HepG2 (cell line): ENCODE data around the gene PHKA1. TPM values are rescaled to one million over a fixed set of nuclear protein-coding genes. Genes with fewer than 3 reads are reported as not detected.

Experiments
- HNRNPK ChIP-seq: fragments of 200-400 bp; formaldehyde crosslinking; IDR thresholded peaks from 2 replicates; pipeline ENCODE4 v1.6.1; 2018; ENCODE audit warnings: low read length, low read depth, moderate library complexity, mild to moderate bottlenecking; ENCODE audit not compliant: poor library complexity, severe bottlenecking
- MYNN ChIP-seq: sonication (generic); formaldehyde crosslinking; IDR thresholded peaks from 2 replicates; pipeline ENCODE4 v1.4.0; 2020; ENCODE audit warnings: mild to moderate bottlenecking, low read depth, missing genetic modification reagents
- PTBP1 ChIP-seq: fragments of 200-400 bp; formaldehyde crosslinking; IDR thresholded peaks from 2 replicates; pipeline ENCODE4 v1.6.1; 2018; ENCODE audit warnings: low read length, low read depth; ENCODE audit not compliant: poor library complexity, severe bottlenecking
- ZBTB40 ChIP-seq, 2 experiments: fragments of 450-650 bp in 1 of 2; sonication (generic) in 1 of 2; formaldehyde crosslinking in 1 of 2; IDR thresholded peaks; 2 replicates each; pipeline versions ENCODE4 v1.6.1 to v1.8.0; 2016 to 2022; ENCODE audit warnings: antibody characterized with exemption in 1 of 2, mild to moderate bottlenecking in 1 of 2, missing genetic modification reagents in 1 of 2
- ZNF282 ChIP-seq: fragments of 450-650 bp; IDR thresholded peaks from 2 replicates; pipeline ENCODE4 v1.6.1; 2018; ENCODE audit not compliant: partially characterized antibody
- polyA plus RNA-seq, 8 experiments: library from polyadenylated mRNA; depleted of rRNA in 3 of 8; stranded (reverse) in 7 of 8; unstranded in 1 of 8; fragments of >200 nt; fragmentation: Illumina TruSeq in 4 of 8; extraction: Trizol in 4 of 8; gene quantifications; 2 replicates each; pipeline versions ENCODE4 v1.2.1 to v1.2.3, GENCODE V29; 2011 to 2016; ENCODE audit warnings: low read depth in 4 of 8, missing spikeins in 1 of 8, mixed read lengths in 1 of 8; ENCODE audit not compliant: insufficient read depth in 1 of 8
- total RNA-seq, 5 experiments: library from RNA; depleted of rRNA; stranded (reverse); fragments of >200 nt; fragmentation: Illumina TruSeq; extraction: Trizol; gene quantifications; 2 replicates each; pipeline ENCODE4 v1.2.3, GENCODE V29; 2016; ENCODE audit warnings: low read depth in 1 of 5

PHKA1 gene
- total and polyA plus RNA-seq, 2 of the 13 experiments (the other 11 are each of a cell fraction or from before 2014, with no cell fraction given) = 5.4 to 6.6 TPM

GRCh38 chrX:72662020-72662747 lies 51.9 kb downstream of the PHKA1 start (continued):
- TF ChIP-seq ZBTB40 (IDR thresholded peaks at IDR 0.05) (no peak), ZBTB40 (CRISPR knock-in tag; IDR thresholded peaks at IDR 0.05) (no peak), PTBP1 (no peak), MYNN (no peak), ZNF282 (no peak), HNRNPK (no peak)
